Measurements from ENCODE around the gene SLC25A45. TPM values are rescaled to one million over a fixed set of nuclear protein-coding genes. Genes with fewer than 3 reads are reported as not detected.

Gene SLC25A45
- total RNA-seq, 4 donors from 2014 or later: 0.29 to 5.9 (median 5.3) TPM; not detected in 1

DNA sequence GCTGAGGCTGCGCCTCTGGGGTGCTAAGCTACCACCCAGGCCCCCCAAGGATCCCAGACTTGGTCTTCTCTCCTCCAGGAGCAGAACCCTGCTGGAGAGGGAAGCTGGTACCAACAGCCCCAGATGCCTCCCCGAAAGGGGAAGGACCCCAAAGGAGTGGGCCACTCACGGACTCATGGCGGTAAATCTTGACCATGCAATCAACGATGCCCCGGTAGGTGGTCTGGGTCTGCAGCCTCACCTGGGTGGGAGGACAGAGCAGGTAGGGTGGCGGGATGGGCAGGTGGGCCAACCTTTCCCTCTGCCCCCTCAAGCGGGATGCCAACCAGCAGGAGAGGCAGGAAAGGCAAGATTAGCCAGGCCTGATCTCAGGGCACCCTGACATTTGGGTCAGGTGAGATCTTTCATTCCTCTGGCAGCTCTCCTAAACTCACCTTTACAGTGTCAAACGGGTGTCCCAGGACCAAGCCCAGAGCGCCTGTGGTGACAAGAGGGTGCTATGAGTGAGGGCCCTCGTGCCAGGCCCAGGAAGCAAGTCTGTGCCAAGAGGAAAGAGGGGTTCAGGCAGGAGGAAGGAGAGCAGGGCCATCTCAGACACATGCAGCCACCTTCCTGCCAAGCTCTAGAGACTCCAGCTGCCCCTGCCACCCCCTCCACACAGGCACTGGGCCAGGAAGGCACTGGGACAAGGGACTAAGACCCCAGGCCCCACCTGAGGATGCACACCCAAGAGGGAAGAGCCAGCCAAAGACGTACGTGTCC is 2.6 kb downstream of the SLC25A45 start:
- Histone ChIP-seq H3K4me3 (no peak overlapping the region), H3K9me3 (no peaks in the 10 kb centered on the region), H3K36me3 (no peaks in the 10 kb centered on the region), H3K27me3 (no peaks in the 10 kb centered on the region), H3K4me1 (peaks cover 13 to 17% of the 10 kb centered on the region in 2 donors), H3K27ac (peak overlapping the region; percentile 95 to 97)
- intact Hi-C loops (cut with DNase I; ENCODE audit: low total_unique reads): loop anchor here (5.0 to 10.0 kb wide), 2 partner anchors 37 to 225 kb away; no protein-coding TSS in a partner anchor
- no peak for DNase-seq
- TF ChIP-seq, protein P1, sequence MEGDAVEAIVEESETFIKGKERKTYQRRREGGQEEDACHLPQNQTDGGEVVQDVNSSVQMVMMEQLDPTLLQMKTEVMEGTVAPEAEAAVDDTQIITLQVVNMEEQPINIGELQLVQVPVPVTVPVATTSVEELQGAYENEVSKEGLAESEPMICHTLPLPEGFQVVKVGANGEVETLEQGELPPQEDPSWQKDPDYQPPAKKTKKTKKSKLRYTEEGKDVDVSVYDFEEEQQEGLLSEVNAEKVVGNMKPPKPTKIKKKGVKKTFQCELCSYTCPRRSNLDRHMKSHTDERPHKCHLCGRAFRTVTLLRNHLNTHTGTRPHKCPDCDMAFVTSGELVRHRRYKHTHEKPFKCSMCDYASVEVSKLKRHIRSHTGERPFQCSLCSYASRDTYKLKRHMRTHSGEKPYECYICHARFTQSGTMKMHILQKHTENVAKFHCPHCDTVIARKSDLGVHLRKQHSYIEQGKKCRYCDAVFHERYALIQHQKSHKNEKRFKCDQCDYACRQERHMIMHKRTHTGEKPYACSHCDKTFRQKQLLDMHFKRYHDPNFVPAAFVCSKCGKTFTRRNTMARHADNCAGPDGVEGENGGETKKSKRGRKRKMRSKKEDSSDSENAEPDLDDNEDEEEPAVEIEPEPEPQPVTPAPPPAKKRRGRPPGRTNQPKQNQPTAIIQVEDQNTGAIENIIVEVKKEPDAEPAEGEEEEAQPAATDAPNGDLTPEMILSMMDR (IDR thresholded peaks at IDR 0.05): no peak
- TF ChIP-seq POLR2A (IDR thresholded peaks at IDR 0.05): no peak

DNA sequence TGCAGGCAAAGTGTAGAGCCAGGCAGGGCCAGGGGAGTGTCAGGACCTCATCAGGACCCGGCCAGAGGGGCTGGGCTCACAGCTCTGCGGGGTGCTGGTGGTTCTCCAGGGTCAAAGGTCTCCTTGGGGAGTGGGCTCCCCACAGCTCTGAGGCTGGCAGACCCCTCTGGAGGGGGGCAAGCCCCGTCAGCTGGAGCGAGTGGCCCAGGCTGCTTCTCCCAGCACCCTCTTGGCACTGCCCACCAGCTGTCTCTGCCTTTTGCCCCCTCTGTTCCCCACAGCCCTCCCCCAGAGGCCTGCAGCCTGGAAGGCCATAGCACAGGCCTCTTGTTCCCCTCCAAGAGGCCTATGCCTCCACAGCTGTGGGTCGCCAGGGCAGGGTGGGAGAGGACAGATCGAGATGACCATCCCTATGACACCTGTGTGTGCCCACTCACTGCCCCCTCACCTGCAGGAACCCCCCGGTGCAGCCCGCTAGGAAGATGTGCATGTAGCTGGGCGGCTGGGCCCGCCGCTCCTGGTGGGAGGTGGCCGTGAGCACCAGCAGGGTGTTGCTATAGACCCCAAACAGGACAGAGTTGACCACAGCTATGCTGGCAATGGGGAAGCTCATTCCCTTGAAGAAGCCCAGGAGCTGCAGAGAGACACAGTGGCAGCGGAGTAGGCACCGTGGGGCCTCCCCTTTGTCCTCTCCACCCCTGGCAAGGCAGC is 3.4 kb downstream of the SLC25A45 start:
- intact Hi-C loops (cut with DNase I; ENCODE audit: low total_unique reads): loop anchor here (10.0 kb wide), 1 partner anchor 226 kb away; no protein-coding TSS in a partner anchor
- TF ChIP-seq, protein P1 (IDR thresholded peaks at IDR 0.05): no peak
- TF ChIP-seq POLR2A (IDR thresholded peaks at IDR 0.05): no peak
- no peaks in the 10 kb centered on the region for H3K36me3 ChIP-seq
- no peak for DNase-seq
- H3K27ac ChIP-seq: no peak overlapping the region
- peaks cover 11 to 15% of the 10 kb centered on the region in 2 donors for H3K4me1 ChIP-seq
- H3K27me3 ChIP-seq: no peaks in the 10 kb centered on the region
- no peaks in the 10 kb centered on the region for H3K9me3 ChIP-seq
- H3K4me3 ChIP-seq: no peak overlapping the region

DNA sequence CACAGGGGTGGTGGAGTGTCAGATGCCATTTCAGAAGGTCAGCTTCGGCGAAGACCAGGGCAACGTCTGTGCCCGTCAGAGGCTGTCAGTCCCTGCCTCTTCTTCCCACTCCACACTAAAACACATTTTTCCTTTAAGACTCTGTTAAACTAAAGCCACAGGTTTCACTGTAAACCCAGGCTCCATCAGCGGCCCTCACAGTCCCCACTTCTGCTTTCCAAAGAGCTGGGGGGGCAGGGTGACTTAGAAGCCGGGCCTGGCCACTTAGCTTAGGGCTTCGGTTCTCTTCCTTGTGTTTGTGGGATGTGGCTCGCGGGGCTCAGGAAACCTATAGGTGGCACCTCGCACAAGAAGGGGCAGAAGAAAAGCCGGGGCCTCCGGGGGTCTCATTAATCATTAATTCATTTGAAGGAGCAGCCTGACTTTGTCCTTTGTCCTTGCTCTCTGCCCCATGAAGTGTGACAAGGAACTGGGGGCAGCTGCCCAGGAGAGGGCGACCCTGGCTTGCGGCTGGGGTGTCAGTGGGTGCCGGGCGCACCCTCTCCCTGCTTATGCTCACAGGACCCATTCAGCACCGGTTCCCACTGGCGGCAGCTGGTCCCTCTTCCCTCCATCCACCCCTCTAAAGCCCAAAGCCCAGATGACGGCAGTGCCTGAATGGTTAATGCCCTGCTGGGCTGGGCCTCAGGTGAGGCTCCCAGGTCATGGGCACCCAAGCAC is 4.1 kb downstream of the SLC25A45 start:
- intact Hi-C loops (cut with DNase I; ENCODE audit: low total_unique reads): loop anchor here (10.0 kb wide), 1 partner anchor 226 kb away; no protein-coding TSS in a partner anchor
- DNase-seq: no peak
- Histone ChIP-seq H3K4me1 (peaks cover 6 to 10% of the 10 kb centered on the region in 2 donors), H3K27me3 (no peaks in the 10 kb centered on the region), H3K27ac (no peak overlapping the region), H3K36me3 (no peaks in the 10 kb centered on the region), H3K9me3 (no peaks in the 10 kb centered on the region), H3K4me3 (no peak overlapping the region)
- TF ChIP-seq POLR2A (IDR thresholded peaks at IDR 0.05): no peak
- TF ChIP-seq, protein P1 (IDR thresholded peaks at IDR 0.05): no peak

DNA sequence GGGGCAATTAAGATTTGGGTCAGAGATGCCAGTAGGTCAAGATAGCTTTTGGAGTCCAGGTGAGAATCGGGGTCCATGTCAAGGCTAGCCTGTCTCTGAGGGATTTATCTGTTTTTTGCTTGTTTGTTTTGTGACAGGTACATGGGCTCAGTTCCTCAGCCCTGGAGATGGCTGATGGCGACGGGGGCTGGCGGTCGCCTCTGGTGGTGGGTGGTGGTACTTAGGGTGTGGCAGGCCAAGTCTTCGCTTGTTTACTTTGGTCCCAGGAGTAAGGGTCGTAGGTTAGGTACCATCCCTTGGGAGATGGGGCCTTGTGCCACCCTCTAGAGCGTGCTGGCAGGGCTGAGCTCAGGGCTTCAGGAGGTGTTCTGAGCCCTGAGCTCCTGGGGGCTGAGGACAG is 4.7 kb downstream of the SLC25A45 start:
- peaks cover 3 to 4% of the 10 kb centered on the region in 2 donors for H3K4me1 ChIP-seq
- no peaks in the 10 kb centered on the region for H3K27me3 ChIP-seq
- no peak for DNase-seq
- H3K36me3 ChIP-seq: no peaks in the 10 kb centered on the region
- intact Hi-C loops (cut with DNase I; ENCODE audit: low total_unique reads): loop anchor here (10.0 kb wide), 1 partner anchor 227 kb away; no protein-coding TSS in a partner anchor
- no peaks in the 10 kb centered on the region for H3K9me3 ChIP-seq
- no peak overlapping the region for H3K4me3 ChIP-seq
- TF ChIP-seq POLR2A (IDR thresholded peaks at IDR 0.05): no peak
- TF ChIP-seq, protein P1 (IDR thresholded peaks at IDR 0.05): no peak
- H3K27ac ChIP-seq: no peak overlapping the region

All from uterus (tissue), 4 donors.